GM12873 (cell line): ENCODE data around the gene MIPOL1.

ENCODE experiments used
- TF ChIP-seq, protein P1 (sequence below): IDR thresholded peaks from 2 replicates; pipeline ENCODE4 v1.5.1; 2012; ENCODE audit warnings: low read depth, mild to moderate bottlenecking, moderate library complexity, low read length, control low read depth; ENCODE audit not compliant: insufficient read depth; ENCODE audit errors: missing control alignments

MIPOL1 gene

DNA sequence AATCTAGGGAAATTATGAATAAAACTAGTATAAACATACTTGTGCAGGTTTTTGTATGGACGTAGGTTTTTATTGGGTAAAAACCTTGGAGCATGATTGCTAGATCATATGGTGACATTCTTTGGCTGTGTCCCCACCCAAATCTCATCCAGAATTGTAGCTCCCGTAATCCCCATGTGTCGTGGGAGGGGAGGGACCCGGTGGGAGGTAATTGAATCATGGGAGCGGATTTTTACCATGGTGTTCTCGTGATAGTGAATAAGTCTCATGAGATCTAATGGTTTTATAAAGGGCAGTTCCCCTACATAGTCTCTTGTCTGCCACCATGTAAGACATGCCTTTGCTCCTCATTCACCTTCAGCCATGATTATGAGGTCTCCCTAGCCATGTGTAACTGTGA lies 276.5 kb downstream of the MIPOL1 start:
- TF ChIP-seq, protein P1, sequence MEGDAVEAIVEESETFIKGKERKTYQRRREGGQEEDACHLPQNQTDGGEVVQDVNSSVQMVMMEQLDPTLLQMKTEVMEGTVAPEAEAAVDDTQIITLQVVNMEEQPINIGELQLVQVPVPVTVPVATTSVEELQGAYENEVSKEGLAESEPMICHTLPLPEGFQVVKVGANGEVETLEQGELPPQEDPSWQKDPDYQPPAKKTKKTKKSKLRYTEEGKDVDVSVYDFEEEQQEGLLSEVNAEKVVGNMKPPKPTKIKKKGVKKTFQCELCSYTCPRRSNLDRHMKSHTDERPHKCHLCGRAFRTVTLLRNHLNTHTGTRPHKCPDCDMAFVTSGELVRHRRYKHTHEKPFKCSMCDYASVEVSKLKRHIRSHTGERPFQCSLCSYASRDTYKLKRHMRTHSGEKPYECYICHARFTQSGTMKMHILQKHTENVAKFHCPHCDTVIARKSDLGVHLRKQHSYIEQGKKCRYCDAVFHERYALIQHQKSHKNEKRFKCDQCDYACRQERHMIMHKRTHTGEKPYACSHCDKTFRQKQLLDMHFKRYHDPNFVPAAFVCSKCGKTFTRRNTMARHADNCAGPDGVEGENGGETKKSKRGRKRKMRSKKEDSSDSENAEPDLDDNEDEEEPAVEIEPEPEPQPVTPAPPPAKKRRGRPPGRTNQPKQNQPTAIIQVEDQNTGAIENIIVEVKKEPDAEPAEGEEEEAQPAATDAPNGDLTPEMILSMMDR = no peak

DNA sequence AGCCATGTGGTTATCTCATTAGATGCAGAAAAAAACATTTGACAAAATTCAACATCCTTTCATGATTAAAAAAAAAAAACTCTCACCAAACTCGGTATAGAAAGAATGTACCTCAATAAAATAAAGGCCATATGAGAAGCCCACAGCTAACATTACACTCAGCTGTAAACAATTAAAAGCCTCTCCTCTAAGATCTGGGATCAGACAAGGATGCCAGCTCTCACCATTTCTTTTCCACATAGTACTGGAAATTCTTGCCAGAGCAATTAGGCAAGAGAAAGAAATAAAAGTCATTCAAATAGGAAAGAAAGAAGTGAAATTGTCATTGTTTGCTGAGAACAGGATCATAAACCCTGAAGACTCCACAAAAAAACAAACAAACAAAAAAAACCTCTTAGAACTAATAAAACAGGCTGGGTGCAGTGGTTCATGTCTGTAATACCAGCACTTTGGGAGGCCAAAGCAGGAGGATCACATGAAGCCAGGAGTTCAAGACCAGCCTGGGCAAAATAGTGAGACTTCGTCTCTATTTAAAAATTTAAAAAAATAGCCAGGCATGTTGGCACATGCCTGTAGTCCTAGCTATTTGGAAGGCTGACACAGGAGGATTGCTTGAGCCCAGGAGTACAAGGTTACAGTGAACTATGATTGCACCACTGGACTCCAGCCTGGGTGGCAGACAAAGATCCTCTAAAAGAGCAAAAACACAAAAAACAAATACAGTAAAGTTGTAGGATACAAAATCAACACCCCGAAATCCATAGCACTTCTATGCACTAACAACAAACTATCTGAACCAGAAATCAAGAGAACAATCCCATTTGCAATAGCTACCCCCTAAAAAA lies 282.9 kb downstream of the MIPOL1 start:
- TF ChIP-seq, protein P1 = no peak

DNA sequence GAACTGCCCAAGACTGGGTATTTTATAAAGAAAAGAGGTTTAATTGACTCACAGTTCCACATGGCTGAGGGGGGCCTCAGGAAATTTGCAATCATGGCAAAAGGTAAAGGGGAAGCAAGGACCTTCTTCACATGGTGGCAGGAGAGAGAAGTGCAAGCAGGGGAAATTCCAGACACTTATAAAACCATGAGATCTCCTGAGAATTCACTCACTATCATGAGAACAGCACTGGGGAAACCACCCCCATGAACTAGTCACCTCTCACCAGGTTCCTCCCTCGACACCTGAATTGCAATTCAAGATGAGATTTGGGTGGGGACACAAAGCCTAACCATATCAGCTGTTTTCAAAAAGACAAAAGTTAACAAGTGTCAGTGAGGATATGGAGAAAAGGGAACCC lies 284.7 kb downstream of the MIPOL1 start:
- TF ChIP-seq, protein P1 = no peak

DNA sequence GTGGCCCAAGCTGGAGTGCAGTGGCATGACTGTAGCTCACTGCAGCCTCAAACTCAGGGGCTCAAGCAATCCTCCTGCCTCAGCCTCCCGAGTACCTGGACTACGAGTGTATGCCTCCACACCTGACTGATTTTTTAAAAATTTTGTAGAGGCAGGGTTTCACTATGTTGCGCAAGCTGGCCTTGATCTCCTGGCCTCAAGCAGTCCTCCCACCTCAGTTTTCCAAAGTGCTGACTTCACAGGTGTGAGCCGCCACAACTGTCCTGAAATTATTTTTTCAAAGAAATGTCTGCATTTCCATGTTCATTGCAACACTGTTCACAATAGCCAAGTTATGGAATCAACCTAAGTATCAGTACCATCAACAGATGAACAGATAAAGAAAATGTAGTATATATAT lies 285.9 kb downstream of the MIPOL1 start:
- TF ChIP-seq, protein P1 = no peak

DNA sequence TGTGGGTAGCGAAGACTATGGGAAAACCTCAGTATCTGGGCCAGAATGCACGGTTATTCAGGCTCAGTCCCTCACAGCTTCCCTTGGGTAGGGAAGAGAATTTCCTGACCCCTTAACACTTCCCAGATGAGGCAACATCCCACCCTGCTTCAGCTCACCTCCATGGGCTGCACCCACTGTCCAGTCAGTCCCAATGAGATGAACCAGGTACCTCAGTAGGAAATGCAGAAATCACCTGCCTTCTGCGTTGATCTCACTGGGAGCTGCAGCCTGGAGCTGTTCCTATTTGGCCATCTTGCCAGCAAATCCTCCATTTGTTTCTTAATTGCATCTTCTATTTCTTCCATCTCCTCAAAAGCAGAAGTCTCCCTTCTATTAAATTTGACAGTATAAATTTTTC lies 292.9 kb downstream of the MIPOL1 start:
- TF ChIP-seq, protein P1 = no peak

DNA sequence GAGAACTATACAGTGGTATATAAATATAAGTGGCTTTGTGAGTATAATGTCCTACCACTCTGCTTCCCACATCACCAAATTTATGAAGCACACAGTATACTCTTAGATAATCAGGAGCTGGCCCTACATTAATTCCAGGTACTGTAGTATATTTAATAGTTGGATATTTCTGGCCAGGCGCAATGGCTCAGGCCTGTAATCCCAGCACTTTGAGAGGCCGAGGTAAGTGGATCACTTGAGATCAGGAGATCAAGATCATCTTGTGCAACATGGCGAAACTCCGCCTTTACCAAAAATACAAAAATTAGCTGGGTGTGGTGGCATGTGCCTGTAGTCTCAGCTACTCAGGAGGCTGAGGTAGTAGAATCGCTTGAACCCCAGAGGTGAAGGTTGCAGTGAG lies 293.3 kb downstream of the MIPOL1 start:
- TF ChIP-seq, protein P1 = no peak

DNA sequence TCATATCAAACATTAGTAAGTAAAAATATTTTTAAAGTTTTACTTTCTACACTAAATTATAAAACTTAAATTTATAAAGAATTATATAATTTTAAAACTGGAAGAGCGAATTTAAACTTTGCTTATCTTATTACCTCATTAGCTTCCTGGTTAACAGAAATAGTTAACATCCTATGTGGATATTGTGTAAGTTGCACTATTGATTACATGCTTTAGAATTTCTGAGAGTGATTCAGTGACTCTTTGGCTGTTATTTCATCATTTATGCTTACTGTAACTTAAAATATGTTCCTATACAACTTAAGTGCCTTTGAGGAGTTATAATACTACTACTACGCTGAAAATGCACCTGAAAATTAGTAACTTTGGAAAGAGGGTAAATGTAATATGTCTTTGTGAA lies 295.9 kb downstream of the MIPOL1 start:
- TF ChIP-seq, protein P1 = no peak

DNA sequence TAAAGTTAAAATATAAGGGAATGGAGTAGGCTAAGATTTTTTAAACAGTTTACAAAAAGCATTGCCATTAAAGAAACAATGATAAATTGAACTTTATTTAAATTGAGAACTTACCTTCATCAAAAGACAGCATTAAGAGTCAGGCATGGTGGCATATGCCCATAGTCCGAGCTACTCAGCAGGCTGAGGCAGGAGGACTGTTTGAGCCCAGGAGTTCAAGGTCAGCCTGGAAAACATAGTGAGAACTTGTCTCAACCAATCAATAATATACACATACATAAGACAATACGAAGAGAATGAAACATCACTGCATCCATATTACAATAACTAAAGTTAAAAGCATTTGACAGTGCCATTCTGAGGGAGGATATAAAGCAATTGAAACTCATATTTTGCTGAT lies 299.7 kb downstream of the MIPOL1 start:
- TF ChIP-seq, protein P1 = no peak
